SIG-M5 (cell line): ENCODE measurements around the gene FOXL2.

Source experiments
- DNase-seq: peaks from one replicate; lab custom pipeline; 2025; lab: John Stamatoyannopoulos, UW

Gene FOXL2

GRCh38 chr3:138945709-138946662 lies 951 bp downstream of the FOXL2 start:
- DNase-seq: no peak

- no peak for DNase-seq
Measured at GRCh38 chr3:138944929-138945708, 1.8 kb downstream of the FOXL2 start.

GRCh38 chr3:138944654-138944928 lies 2.3 kb downstream of the FOXL2 start:
- no peak for DNase-seq

GRCh38 chr3:138943724-138944653 lies 2.9 kb downstream of the FOXL2 start:
- no peak for DNase-seq

- no peak for DNase-seq
Measured at GRCh38 chr3:138942861-138943623, 3.9 kb downstream of the FOXL2 start.

- no peak for DNase-seq
Measured at GRCh38 chr3:138942271-138942670, 4.7 kb downstream of the FOXL2 start.

GRCh38 chr3:138941259-138941885 lies 5.6 kb downstream of the FOXL2 start:
- DNase-seq: no peak

GRCh38 chr3:138940446-138940845 lies 6.5 kb downstream of the FOXL2 start:
- no peak for DNase-seq

GRCh38 chr3:138939561-138940241 lies 7.2 kb downstream of the FOXL2 start:
- no peak for DNase-seq

GRCh38 chr3:138938877-138939560 lies 7.9 kb downstream of the FOXL2 start:
- DNase-seq: no peak

GRCh38 chr3:138938056-138938876 lies 8.7 kb downstream of the FOXL2 start:
- no peak for DNase-seq

- no peak for DNase-seq
Measured at GRCh38 chr3:138937690-138938055, 9.3 kb downstream of the FOXL2 start.

- no peak for DNase-seq
Measured at GRCh38 chr3:138936741-138937689, 9.9 kb downstream of the FOXL2 start.

- no peak for DNase-seq
Measured at GRCh38 chr3:138935863-138936740, 10.8 kb downstream of the FOXL2 start.

- no peak for DNase-seq
Measured at GRCh38 chr3:138935505-138935862, 11.5 kb downstream of the FOXL2 start.

GRCh38 chr3:138933981-138934691 lies 12.8 kb downstream of the FOXL2 start:
- no peak for DNase-seq
